HepG2 (cell line): ENCODE results near the gene PAK6. TPM values are rescaled to one million over a fixed set of nuclear protein-coding genes. Genes with fewer than 3 reads are reported as not detected.

Source experiments
- BHLHE40 ChIP-seq: IDR thresholded peaks from 2 replicates; pipeline ENCODE4 v1.6.1; 2011; ENCODE audit warnings: low read length, improper control_type of control experiment
- CHCHD3 ChIP-seq: sonication (generic); formaldehyde crosslinking; IDR thresholded peaks from 2 replicates; pipeline ENCODE4 v1.8.0; 2022; ENCODE audit warnings: mild to moderate bottlenecking, missing genetic modification reagents, moderate library complexity
- FOXO4 ChIP-seq: sonication (generic); formaldehyde crosslinking; conservative IDR thresholded peaks from 2 replicates; pipeline ENCODE4 v1.8.1; 2023; ENCODE audit warnings: missing genetic modification reagents
- FOXP1 ChIP-seq, 2 experiments: fragments of 450-650 bp in 1 of 2; IDR thresholded peaks; 2 replicates each; pipeline ENCODE4 v1.6.1; 2017 to 2018; ENCODE audit warnings: antibody characterized with exemption in 1 of 2
- GFI1 ChIP-seq: sonication (generic); formaldehyde crosslinking; IDR thresholded peaks from 2 replicates; pipeline ENCODE4 v1.5.0; 2020; ENCODE audit warnings: missing genetic modification reagents, mild to moderate bottlenecking, borderline replicate concordance
- GPN1 ChIP-seq: sonication (generic); formaldehyde crosslinking; IDR thresholded peaks from 2 replicates; pipeline ENCODE4 v1.5.1; 2020; ENCODE audit warnings: missing genetic modification reagents, borderline replicate concordance
- KLF6 ChIP-seq: IDR thresholded peaks from 2 replicates; pipeline ENCODE4 v1.8.0; 2016; ENCODE audit warnings: missing biosample characterization, missing genetic modification reagents
- PAF1 ChIP-seq: IDR thresholded peaks from 2 replicates; pipeline ENCODE4 v1.6.1; 2016; ENCODE audit warnings: missing genetic modification reagents, missing compliant biosample characterization
- SNRNP70 ChIP-seq: fragments of 200-400 bp; formaldehyde crosslinking; IDR thresholded peaks from 2 replicates; pipeline ENCODE4 v1.6.1; 2017; ENCODE audit warnings: mild to moderate bottlenecking, low read depth, low read length, moderate library complexity
- SP4 ChIP-seq: sonication (generic); formaldehyde crosslinking; IDR thresholded peaks from 2 replicates; pipeline ENCODE4 v1.8.1; 2023; ENCODE audit warnings: mild to moderate bottlenecking, missing genetic modification reagents
- ZBTB2 ChIP-seq: sonication (generic); formaldehyde crosslinking; IDR thresholded peaks from 2 replicates; pipeline ENCODE4 v1.8.0; 2022; ENCODE audit warnings: low read depth, missing genetic modification reagents
- ZNF10 ChIP-seq: sonication (generic); formaldehyde crosslinking; IDR thresholded peaks from 2 replicates; pipeline ENCODE4 v1.4.0; 2020; ENCODE audit warnings: mild to moderate bottlenecking, low read depth, missing genetic modification reagents, borderline replicate concordance
- ZNF235 ChIP-seq: sonication (generic); formaldehyde crosslinking; IDR thresholded peaks from 2 replicates; pipeline ENCODE4 v1.8.1; 2023; ENCODE audit warnings: mild to moderate bottlenecking, missing genetic modification reagents, borderline replicate concordance
- ZNF296 ChIP-seq: sonication (generic); formaldehyde crosslinking; conservative IDR thresholded peaks from 2 replicates; pipeline ENCODE4 v1.5.0; 2020; ENCODE audit warnings: mild to moderate bottlenecking, missing genetic modification reagents
- ZNF331 ChIP-seq: sonication (generic); formaldehyde crosslinking; IDR thresholded peaks from 2 replicates; pipeline ENCODE4 v1.4.0; 2020; ENCODE audit warnings: missing genetic modification reagents
- ZNF510 ChIP-seq: sonication (generic); formaldehyde crosslinking; IDR thresholded peaks from 2 replicates; pipeline ENCODE4 v1.4.0; 2020; ENCODE audit warnings: low read depth, mild to moderate bottlenecking, missing genetic modification reagents
- ZNF513 ChIP-seq: sonication (generic); formaldehyde crosslinking; conservative IDR thresholded peaks from 2 replicates; pipeline ENCODE4 v1.5.0; 2020; ENCODE audit warnings: missing genetic modification reagents
- ZNF569 ChIP-seq: sonication (generic); formaldehyde crosslinking; IDR thresholded peaks from 2 replicates; pipeline ENCODE4 v1.5.0; 2020; ENCODE audit warnings: mild to moderate bottlenecking, missing genetic modification reagents, moderate library complexity, borderline replicate concordance
- ZNF605 ChIP-seq: sonication (generic); formaldehyde crosslinking; IDR thresholded peaks from 2 replicates; pipeline ENCODE4 v1.8.0; 2022; ENCODE audit warnings: mild to moderate bottlenecking, missing genetic modification reagents
- ZNF616 ChIP-seq: sonication (generic); formaldehyde crosslinking; IDR thresholded peaks from 2 replicates; pipeline ENCODE4 v1.5.0; 2020; ENCODE audit warnings: low read depth, mild to moderate bottlenecking, missing genetic modification reagents
- ZNF749 ChIP-seq: sonication (generic); formaldehyde crosslinking; IDR thresholded peaks from 2 replicates; pipeline ENCODE4 v1.8.0; 2022; ENCODE audit warnings: mild to moderate bottlenecking, missing genetic modification reagents, moderate library complexity, borderline replicate concordance
- ZNF766 ChIP-seq: sonication (generic); formaldehyde crosslinking; IDR thresholded peaks from 2 replicates; pipeline ENCODE4 v1.5.0; 2020; ENCODE audit warnings: missing genetic modification reagents, borderline replicate concordance
- polyA plus RNA-seq, 8 experiments: library from polyadenylated mRNA; depleted of rRNA in 3 of 8; stranded (reverse) in 7 of 8; unstranded in 1 of 8; fragments of >200 nt; fragmentation: Illumina TruSeq in 4 of 8; extraction: Trizol in 4 of 8; gene quantifications; 2 replicates each; pipeline versions ENCODE4 v1.2.1 to v1.2.3, GENCODE V29; 2011 to 2016; ENCODE audit warnings: low read depth in 4 of 8, missing spikeins in 1 of 8, mixed read lengths in 1 of 8; ENCODE audit not compliant: insufficient read depth in 1 of 8
- total RNA-seq, 5 experiments: library from RNA; depleted of rRNA; stranded (reverse); fragments of >200 nt; fragmentation: Illumina TruSeq; extraction: Trizol; gene quantifications; 2 replicates each; pipeline ENCODE4 v1.2.3, GENCODE V29; 2016; ENCODE audit warnings: low read depth in 1 of 5
- TF ChIP-seq, protein P1 (sequence below), 2 experiments: sonication (generic) in 1 of 2; formaldehyde crosslinking in 1 of 2; IDR thresholded peaks; 2 replicates each; pipeline versions ENCODE4 v1.5.1 to v1.6.1; 2011 to 2020; ENCODE audit warnings: borderline replicate concordance in 1 of 2, low read depth in 1 of 2, low read length in 1 of 2, mild to moderate bottlenecking in 1 of 2, missing genetic modification reagents in 1 of 2, moderate library complexity in 1 of 2

Gene PAK6
- total and polyA plus RNA-seq, 2 of the 13 experiments (the other 11 are each of a cell fraction or from before 2014, with no cell fraction given) = 0.07 TPM; not detected in 1

DNA sequence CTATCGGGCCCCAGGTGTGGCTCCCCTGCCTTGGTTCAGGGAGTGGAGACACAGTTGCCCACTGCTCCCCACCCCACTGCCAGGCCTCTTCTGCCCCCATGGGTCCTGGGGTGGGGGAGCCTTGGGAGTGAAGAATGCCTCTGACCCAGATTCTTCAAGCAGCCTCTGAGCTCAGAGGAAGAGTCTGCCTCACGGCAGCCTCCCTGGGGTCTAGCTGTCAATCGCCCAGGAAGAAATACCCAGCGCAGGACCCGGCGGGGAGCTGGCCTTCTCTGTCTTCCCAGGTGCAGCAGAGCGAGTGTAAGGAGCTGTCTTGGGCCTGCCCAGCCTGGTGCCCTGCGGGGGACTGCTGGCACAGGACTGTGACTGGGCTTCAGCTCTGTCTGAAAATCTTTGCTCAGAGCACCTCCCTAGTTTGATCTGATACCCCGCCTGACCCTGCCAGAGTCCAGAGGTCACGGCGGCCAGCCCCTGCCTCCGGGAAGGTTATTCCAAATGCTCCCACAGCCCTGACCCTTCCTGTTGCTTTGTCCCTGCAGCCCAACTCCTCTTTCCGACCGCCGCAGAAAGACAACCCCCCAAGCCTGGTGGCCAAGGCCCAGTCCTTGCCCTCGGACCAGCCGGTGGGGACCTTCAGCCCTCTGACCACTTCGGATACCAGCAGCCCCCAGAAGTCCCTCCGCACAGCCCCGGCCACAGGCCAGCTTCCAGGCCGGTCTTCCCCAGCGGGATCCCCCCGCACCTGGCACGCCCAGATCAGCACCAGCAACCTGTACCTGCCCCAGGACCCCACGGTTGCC is 33.0 kb downstream of the PAK6 start (continued):
- TF ChIP-seq ZNF513 (CRISPR knock-in tag) = no peak
- TF ChIP-seq ZNF331 = no peak
- TF ChIP-seq FOXO4 = no peak
- no peak for TF ChIP-seq ZNF605
- TF ChIP-seq ZNF296 = no peak
- TF ChIP-seq KLF6 (CRISPR knock-in tag) = no peak
- TF ChIP-seq ZNF569 = no peak
- no peak for TF ChIP-seq FOXP1 (IDR thresholded peaks at IDR 0.05)
- no peak for TF ChIP-seq FOXP1 (CRISPR knock-in tag; IDR thresholded peaks at IDR 0.05)
- no peak for TF ChIP-seq GFI1 (CRISPR knock-in tag)
- TF ChIP-seq ZNF235 (CRISPR knock-in tag) = no peak
- no peak for TF ChIP-seq BHLHE40
- no peak for TF ChIP-seq GPN1 (CRISPR knock-in tag)
- no peak for TF ChIP-seq SP4 (CRISPR knock-in tag)
- no peak for TF ChIP-seq ZNF766 (CRISPR knock-in tag)
- no peak for TF ChIP-seq ZNF616 (CRISPR knock-in tag)
- no peak for TF ChIP-seq PAF1 (CRISPR knock-in tag)
- TF ChIP-seq ZNF749 (CRISPR knock-in tag) = no peak
- no peak for TF ChIP-seq ZBTB2 (CRISPR knock-in tag)
- TF ChIP-seq, protein P1, sequence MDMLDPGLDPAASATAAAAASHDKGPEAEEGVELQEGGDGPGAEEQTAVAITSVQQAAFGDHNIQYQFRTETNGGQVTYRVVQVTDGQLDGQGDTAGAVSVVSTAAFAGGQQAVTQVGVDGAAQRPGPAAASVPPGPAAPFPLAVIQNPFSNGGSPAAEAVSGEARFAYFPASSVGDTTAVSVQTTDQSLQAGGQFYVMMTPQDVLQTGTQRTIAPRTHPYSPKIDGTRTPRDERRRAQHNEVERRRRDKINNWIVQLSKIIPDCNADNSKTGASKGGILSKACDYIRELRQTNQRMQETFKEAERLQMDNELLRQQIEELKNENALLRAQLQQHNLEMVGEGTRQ (IDR thresholded peaks at IDR 0.05; ENCODE audit: low read depth, low read length) = no peak
- TF ChIP-seq, protein P1 (CRISPR knock-in tag; IDR thresholded peaks at IDR 0.05; ENCODE audit: borderline replicate concordance) = no peak
- TF ChIP-seq ZNF10 (CRISPR knock-in tag) = no peak
- no peak for TF ChIP-seq CHCHD3 (CRISPR knock-in tag)
- TF ChIP-seq ZNF510 (CRISPR knock-in tag) = no peak
- TF ChIP-seq SNRNP70 = no peak
